Stimulated activated naive CD4-positive, alpha-beta T cell (primary cell): Measurements from ENCODE around the gene DUOX1.
A peak's percentile ranks its signal among the peaks of the same experiment; 100 is the strongest.
"Not testable (repeated sequence)": the region's sequence is repeated elsewhere in the genome, so short reads cannot be mapped to it uniquely, and the experiment has no call there.

Source experiments
- DNase-seq, 6 experiments: peaks; one replicate each; lab custom pipeline; 2025; lab: John Stamatoyannopoulos, UW

The DUOX1 gene

DNA sequence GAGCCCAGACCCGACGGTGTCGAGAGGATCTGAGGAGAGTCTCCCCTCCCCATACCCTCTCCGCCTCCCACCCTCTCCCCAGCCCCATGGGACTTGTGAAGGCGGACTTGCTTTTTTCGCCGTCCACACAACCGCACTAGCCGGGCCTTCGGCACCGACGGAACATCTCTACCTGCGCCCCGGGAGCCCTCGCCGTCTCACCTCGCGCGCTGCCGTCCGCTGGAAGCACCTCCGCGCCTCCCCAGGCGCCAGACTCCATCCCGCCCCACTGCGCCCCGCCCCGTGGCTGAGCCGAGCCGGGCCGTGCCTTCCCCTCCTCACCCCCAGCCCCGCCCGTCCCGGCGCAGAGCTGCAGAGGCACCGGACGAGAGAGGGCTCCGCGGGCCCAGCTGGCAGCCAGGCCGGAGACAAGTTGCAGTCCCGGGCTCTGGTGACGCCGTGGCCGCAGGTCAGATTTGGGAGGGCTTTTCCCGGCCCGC is at the start of gene DUOX1, which contains the start of gene DUOXA1:
Gene DUOX1, plus strand, starts transcription at position 344 of the 479 bp plus-strand sequence. CDS start 1,973 bp downstream, outside the sequence.
Gene DUOXA1, minus strand, starts transcription at position 229 of the 479 bp plus-strand sequence. CDS start 6,865 bp downstream, outside the sequence.
- peak in 1 of 6 experiments; percentile 12 for DNase-seq

DNA sequence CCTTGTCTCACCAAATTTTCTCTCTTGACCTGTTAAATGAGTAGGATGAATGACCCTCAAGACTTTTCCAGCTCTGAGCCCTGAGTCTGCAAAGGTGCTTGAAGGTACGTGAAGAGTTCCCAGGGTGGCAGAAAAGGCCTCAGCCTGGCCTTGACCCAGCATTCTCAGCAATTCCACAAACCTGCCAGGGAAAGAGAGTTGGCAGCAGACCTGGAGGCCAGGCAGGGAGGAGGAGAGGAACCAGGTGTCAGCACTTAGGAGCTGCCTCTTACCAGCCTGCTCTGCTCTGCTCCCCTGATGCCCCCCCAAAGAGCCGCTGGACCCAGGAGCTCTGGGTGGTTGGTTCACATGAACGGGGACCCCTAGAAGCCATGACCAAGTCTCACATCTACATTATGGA is 49.2 kb upstream of the DUOX1 start:
- DNase-seq: not testable (repeated sequence)

DNA sequence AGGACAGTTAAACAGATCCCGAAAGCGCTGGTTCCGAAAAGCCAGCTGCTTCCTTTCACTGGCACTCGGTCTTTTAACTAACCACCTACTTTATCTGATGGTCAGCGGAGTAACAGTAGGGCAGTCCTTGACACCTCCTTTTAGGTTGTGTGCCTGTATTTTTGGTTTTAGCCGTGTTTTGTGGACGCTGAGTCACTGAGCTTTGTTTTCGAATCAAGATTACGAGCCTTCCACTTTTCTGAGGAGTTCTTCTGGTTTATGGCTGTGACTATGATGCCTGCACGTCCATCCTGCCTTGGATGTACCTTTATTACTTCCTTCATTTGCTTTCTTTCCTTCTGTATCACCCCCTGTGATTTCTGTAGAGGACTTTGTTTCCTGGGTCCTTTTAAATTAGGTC is 47.4 kb upstream of the DUOX1 start:
- DNase-seq: not testable (repeated sequence)

DNA sequence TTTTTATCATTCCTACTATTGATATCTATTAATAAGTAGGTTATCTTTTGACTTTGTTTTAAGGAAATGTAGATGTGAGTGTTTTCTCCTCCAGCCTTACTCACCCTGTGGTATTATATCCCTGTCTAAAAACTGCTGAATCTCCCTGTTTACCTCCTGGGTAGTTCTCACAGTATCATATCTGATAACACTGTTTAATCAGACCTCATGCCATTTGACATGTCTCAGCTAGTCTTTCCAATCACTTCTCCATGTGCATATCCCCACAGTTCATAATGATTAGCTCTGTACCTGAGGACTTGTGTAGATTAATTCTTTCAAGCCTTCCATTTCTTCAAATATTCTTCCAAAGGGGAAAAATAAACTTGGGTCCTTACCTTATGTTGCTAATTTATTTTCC is 46.6 kb upstream of the DUOX1 start:
- no peak for DNase-seq

DNA sequence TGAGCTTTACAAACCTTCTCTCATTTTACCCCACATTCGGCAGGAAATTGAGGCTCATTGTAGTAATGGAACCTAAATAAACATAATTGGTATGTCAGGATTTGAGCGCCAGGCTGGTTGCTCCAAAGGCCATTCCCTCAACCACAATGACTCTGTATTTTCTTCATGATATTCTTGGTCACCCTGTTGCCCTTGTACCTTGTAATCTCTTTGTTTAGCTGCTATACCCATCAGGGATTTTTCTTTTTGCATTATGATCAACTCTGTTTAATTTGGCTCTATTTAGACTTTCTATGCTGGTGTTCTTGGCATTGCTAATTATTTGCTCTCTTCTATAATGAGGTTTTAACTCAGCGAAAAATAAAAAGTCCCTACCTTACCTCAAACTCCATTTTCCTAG is 45.6 kb upstream of the DUOX1 start:
- no peak for DNase-seq

DNA sequence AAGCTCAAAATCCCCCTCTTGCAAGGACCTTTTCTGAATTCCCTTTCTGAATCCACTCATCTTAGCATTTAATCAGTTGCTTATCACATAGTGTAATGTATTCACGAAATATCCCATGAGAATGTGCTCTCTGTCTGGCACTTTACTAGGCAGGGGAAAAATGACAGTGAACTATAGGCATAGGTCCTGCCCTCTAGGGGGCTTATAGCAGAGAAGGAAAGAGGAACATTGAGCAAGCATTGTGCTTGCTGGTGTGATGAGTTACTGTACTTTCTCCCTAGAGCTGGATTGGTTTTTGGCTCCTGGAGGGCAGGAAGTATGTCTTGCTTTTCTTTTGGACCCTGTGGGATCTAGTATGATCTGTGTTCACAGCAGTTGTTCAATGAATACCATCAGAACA is 42.3 kb upstream of the DUOX1 start:
- DNase-seq: no peak

DNA sequence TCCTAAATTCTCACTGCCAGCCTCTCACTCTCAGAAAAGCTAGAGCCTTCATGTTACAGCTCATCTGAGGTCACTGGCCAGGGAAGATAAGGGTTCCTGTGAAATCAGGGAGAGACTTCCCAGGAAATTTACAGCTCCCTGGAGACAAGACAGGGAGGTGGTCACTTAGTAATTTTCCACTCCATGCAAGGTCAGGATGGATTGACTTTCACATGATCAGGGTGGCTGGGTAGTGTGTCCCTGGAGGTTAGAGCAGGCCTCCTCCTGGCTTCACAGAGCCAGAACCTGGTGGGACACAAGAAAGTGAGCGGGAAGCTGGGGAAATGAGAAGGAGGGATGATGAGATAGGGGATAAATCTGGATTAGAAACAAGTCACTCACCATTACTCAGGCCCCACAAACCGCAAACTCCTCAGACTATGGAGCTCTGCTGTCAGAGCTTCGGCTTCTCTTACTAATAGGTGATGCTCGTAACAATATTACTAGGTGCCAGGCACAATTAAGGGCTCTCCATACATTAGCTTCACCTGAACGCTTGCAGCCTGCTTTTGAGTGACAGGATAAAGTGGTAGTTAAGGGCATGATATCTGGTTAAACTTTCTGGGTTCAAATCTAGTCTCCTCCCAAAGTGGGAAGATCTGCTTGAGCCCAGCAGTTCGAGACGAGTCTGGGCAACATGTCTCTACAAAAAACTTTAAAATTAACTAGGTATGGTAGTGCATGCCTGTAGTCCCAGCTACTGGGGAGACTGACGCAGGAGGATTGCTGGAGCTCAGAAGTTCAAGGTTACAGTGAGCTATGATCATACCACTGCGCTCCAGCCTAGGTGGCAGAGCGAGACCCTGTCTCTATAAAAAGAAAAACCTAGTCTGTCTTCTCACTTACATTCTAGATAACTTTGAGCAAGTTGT is 40.7 kb upstream of the DUOX1 start:
- no peak for DNase-seq

DNA sequence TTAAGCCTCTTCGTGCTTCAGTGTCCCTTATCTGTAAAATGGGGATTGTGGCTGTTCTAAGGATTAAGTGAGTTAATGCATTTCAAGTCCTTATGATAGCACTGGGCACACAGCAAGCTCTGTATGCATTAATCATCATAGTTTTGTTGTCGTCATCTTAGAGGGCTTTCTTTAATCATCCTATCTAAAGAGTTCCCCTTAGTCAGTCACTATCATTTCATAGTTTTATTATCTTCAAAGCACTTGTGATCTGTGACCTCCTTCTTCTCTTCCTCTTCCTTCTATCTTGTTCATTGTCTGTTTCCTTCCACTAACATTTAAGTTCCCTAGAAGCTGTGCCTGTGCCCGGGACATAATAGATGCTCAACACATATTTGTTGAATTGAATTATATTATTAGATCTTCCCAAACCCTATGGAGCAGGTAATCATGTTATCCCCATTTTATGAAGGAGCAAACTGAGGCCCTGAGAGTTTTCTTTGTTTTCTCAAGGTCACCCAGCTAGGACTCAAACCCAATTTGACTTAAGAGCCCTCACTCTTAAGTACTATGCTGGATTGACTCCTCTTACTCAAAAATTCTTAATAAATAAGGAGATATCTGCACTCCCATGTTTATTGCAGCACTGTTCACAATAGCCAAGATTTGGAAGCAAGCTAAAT is 40.0 kb upstream of the DUOX1 start:
- DNase-seq: no peak

DNA sequence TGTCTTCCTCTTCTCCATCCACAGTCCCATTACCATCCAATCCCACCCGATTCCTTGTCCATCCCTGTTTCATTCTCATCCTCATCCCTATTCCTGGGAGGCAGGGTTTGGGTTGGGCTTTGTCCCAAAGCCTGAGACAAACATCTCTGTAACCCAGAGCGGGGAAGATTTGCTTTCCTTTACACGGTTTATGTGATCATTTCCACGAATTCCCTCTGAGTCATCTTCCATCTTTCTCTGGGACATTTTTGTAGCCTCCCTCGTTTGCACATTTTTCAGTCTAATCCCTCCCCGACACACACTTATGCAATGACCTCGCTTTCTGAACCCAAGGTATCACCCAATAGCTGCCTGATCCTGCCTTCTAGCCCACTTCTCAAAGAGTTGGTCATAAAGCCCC is 38.6 kb upstream of the DUOX1 start:
- no peak for DNase-seq

DNA sequence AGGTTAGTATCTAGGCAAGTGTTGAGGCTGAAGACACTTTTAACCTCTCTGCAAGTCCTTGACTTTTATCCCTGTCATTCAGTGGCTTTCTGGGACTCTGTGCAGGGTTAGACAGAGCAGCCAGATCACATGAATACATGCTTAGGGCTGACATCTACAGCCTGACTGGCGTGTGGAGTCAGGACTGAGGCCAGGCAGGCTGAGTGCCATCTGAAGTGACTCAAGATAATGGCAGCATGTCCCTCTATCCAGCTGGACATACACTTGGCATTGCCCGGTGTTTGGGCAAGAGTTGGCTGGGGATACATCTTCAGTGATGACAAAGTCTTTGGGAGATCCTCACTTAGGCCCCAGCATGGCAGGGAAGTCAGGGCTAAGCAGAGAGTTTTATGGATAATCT is 38.2 kb upstream of the DUOX1 start:
- DNase-seq: no peak

DNA sequence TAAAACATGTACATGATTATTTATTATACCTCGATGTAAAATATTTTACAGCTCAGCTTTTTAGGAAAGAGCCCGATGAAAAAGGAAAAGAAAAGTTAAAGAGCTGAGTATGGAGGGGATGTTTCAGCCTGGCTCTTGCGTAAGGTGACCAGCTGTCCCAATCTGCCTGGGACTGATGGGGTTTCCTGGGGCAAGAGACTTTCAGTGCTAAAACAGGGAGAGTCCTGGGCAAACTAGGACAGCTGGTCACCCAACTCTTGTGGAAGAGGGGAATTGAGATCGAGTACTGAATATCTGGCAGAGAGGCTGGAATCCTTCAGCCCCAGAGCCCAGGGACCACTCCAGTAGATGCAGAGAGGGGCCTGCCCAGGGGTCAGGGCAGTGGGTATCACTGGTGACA is 36.8 kb upstream of the DUOX1 start:
- DNase-seq: no peak

DNA sequence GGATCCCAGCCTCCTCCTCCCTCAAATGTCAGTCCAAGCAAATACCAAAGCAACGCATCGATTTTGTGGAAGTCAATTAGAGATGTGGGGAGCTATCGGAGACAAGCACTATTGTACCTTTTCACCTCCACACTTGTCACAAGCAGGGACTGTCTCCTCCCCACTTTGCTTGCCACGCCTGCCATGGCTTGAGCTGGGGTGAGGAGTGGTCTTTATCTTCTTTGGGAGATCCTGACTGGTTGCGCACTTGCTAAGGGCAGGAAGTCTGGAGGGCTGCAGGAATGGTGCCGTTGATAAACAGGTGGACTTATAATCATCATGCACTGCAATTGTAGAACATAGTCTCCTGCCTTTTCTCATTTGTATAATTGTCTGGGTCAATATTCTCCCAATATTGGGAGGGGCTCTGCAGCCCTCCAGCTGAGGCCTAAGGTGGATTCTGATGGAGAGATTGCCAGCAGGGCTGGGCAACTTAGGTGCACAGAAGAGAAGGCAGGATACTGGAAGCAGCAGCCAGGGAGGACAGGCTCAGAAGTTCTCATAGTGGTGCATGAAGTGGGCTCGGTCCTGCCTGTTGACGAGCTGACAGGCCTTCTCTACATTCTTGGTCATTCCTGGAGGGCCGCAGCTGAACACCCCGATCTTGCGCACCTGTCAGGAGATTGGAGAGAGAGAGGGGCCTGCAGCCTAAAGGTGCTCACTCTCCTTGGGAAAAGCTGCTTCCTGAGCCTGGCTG is 36.0 kb upstream of the DUOX1 start:
- no peak for DNase-seq

DNA sequence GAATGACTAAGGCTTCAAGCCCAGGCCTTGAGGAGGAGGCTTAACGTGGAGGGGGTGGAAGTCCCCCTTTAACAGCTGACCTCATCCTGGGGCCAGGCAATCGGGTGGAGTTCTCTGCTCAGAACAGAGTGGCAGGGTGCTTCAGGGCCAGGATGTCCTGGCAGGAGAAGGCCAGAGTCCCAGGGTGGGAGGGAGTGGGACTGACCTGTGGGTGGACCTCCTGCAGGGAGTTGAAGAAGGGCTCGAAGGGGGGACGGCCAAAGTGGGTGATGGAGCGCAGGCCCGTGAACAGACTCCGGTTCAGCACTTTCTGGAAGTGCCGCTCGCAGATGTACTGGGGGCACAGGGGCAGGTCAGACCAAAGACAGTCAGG is 35.5 kb upstream of the DUOX1 start:
- no peak for DNase-seq

DNA sequence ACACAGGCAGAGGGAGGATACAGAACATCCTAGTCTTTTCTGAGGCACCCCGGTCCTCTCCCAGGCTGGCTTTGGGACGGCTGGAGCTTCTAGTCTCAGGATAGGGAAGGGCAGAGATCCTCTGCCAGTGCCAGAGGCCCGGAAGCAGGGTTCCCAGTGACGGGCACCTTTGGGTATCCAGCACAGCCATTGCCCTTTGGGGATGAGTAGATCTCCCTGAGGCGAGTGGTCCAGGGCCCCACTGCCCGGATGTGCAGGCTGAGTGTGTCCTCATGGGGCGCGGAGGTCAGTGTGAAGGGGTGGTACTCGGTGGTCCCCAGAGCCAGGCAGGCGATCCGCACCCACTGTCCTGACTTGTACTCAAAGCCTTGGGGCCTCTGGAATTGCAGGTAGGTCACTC is 34.1 kb upstream of the DUOX1 start:
- DNase-seq: no peak

DNA sequence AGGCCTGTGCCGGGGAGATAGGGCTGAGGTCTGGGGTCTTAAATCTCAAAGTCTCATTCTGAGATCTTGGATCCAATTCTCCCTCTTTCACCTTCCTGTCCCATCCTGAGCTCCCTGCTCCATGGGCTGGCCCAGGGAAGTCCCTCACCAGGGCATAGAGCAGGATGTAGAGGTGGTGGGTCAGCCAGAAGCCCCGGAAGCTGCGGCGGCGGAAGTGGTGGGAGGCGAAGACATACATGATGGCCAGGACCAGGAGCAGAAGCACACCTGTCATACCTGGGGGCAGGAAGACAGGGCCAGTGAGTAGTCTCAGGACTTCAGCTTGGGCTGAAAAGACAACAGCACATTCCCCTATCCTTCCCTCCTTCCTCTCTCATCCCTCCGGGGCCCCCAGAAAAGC is 32.3 kb upstream of the DUOX1 start:
- no peak for DNase-seq

DNA sequence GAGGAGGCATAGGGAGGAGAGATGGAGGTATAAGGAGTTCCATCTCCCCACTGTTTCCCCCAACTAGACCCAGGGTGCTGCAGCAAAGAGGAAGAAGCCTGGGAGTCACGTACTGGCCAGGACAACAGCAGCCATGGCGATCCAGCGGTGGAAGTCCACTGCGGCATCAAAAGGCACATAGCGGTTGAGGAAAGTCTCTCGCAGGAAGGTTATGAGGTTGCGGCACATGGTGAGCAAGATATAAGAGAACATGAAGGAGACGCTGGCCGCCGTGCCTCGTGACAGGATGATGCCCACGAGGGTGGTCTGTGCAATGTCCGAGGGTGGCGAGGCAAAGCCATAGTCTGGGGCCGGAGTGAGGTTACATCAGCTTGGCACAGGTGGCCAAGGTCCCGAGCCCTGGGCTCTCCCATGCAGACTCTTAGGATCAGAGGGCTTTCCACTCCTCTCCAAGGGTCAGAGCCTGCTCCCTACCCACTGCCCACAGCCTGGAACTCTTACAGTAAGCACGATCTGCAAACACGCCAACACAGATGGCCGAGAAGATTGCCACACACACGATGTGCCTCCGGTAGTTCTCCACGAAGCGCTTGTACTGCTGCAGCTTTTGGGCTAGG is 30.1 kb upstream of the DUOX1 start:
- DNase-seq: no peak

DNA sequence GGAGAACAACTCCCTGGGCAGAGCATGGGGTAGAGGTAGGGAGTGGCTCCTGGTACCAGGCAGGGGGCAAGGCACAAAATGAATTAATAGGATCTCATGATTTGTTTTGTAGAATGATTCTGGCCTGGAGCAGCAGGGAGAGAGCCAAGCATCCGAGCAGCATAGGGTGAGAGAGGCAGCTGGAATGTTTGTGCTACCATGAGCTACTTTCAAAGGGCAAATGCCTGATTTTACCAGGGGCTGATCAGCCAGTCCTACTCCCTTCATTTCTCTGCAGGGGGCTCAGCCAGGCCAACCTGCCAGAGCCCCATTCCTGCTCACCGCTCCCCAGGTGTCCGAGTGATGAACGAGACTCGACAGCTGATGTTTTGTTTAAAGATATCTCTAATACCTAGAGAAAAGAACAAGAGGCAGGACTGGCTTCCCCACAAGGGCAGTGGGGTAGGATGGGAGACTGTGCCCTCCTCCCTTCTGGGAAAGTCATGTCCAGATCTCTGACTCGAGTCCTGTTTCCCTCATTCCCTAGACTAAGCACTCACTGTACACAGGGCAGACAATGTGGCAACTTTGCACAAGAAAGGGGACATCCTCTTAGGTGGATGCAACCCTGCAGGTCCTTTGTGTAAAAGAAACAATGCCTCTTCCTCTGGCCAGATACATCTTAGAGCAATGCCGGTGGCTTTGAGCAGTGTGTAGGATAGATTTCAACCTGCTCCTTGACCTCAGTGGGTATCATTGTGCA is 28.7 kb upstream of the DUOX1 start:
- no peak for DNase-seq

DNA sequence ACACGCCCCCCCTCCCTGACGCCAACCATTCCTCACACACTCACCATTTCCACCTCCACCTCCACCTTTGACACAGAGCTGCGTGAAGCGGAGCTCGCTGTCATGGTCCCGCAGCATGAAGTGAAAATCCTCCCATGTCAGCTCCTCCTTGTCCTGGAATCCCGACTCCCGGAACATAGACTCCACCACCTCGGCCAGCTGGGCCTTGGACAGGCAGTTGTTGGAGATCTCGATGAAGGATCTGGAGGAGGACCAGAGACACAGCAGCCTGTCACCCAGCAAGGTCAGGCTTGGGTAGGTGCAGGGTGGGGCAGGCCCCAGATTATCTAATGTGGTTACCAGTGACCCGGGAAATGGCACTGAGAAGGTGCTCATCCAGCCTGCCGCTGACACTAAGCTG is 28.0 kb upstream of the DUOX1 start:
- no peak for DNase-seq

DNA sequence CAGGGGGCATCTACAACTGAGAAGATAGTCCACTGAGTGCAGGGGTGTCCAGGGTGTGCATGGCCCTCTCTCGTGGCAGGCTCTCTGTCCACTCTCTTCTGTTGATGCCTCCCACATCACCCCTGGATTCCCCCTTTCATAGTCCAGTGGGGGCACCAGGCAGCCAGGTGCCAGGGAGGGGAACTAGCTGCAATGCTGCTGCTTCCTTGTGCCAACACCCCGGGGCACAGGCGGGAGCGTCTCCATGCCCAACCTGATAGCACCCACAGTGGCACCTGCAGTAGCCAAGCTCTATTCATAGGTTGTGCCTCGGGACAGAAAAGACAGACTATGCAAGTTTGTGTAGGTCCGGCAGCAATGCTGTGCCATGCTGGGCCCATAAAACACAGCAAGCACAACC is 27.6 kb upstream of the DUOX1 start:
- no peak for DNase-seq

DNA sequence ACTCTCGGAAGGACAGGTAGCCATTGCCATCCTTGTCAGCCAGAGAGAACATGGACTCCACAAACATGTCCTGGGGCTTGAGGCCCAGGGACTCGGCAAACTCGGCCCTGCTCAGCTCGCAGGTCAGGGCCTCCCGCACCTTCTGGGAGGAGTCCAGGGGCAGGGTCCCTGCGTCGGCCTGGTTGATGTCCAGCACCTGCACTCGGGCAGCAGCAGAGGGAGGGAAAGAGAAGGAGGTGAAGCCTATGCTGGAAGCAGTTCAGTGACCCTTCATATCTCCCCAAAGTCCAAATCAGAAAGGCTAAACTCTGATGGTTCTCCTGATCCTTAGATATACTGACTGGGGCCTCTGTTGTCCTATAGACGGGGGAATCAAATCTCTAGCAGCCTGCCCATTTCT is 25.6 kb upstream of the DUOX1 start:
- DNase-seq: not testable (repeated sequence)

DNA sequence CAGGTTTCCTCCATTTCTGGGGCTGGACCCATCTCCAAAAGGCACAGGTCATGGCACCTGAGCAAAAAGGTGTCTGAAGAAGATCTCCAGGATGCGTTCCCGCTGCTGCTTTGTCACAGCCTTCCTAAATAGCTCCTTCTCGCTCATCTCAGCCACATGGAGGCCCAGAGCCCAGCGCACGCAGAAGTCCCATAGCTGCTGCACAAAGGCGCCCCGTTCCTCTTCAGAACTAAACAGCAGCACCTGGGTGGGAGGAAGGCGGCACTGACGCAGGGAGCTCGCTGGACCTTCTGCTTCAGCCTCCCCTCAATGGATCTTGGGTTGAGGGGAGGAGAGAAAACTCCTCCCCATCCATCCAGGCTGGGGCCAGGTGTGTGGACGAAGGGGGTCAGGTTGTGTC is 24.2 kb upstream of the DUOX1 start:
- no peak for DNase-seq
